Duodenal mucosa (tissue), 2 donors: ENCODE measurements around the gene CDK1.

Experiments
- H3K27ac ChIP-seq: one replicate; pipeline ENCODE4 v1.7.0; 2013; ENCODE audit warnings: low read depth, low read length
- H3K27me3 ChIP-seq, 2 donors: one replicate each; pipeline ENCODE4 v1.7.0; 2013; ENCODE audit warnings: low read length in 2 of 2, control low read depth in 1 of 2; ENCODE audit not compliant: insufficient read depth in 2 of 2, control insufficient read depth in 1 of 2
- H3K36me3 ChIP-seq, 2 donors: one replicate each; pipeline ENCODE4 v1.7.0; 2013; ENCODE audit warnings: low read length in 2 of 2, control low read depth in 1 of 2; ENCODE audit not compliant: insufficient read depth in 2 of 2, control insufficient read depth in 1 of 2
- H3K4me1 ChIP-seq, 2 donors: one replicate each; pipeline ENCODE4 v1.7.0; 2013; ENCODE audit warnings: low read length in 2 of 2, control low read depth in 1 of 2; ENCODE audit not compliant: insufficient read depth in 2 of 2, control insufficient read depth in 1 of 2
- H3K4me3 ChIP-seq, 2 donors: one replicate each; pipeline ENCODE4 v1.7.0; 2013; ENCODE audit warnings: low read length in 2 of 2, low read depth in 1 of 2
- H3K9ac ChIP-seq, 2 donors: one replicate each; pipeline ENCODE4 v1.7.0; 2013; ENCODE audit warnings: low read length in 2 of 2, low read depth in 1 of 2
- H3K9me3 ChIP-seq, 2 donors: one replicate each; pipeline ENCODE4 v1.7.0; 2013; ENCODE audit warnings: low read length in 2 of 2, control low read depth in 1 of 2; ENCODE audit not compliant: control insufficient read depth in 1 of 2

Gene CDK1

GRCh38 chr10:60778214-60778970, at the start of gene CDK1:
CDK1 (plus strand) TSS chr10:60778478; CDS start chr10:60780166, 1,688 bp downstream.
- Histone ChIP-seq H3K27ac (no peak within 1 kb of the TSS), H3K27me3 (no peaks in the 10 kb centered on the region), H3K36me3 (no peaks in the 10 kb centered on the region), H3K9me3 (no peaks in the 10 kb centered on the region), H3K4me1 (peaks cover 0 to 18% of the 10 kb centered on the region in 2 donors), H3K4me3 (peak within 1 kb of the TSS; percentile 67 to 90), H3K9ac (peak within 1 kb of the TSS; percentile 52 to 70)

- Histone ChIP-seq H3K4me3 (no peak overlapping the region), H3K9ac (no peak overlapping the region), H3K27me3 (peaks cover 0 to 2% of the 10 kb centered on the region in 2 donors), H3K4me1 (peaks cover 10 to 28% of the 10 kb centered on the region in 2 donors), H3K9me3 (no peaks in the 10 kb centered on the region), H3K27ac (no peak overlapping the region), H3K36me3 (no peaks in the 10 kb centered on the region)
Measured at GRCh38 chr10:60729106-60729505, 49.2 kb upstream of the CDK1 start.

GRCh38 chr10:60731134-60731885, 47.0 kb upstream of the CDK1 start:
- Histone ChIP-seq H3K27me3 (peaks cover 0 to 2% of the 10 kb centered on the region in 2 donors), H3K9ac (peak overlapping the region in 1 of 2 donors; percentile 70), H3K4me1 (peaks cover 11 to 29% of the 10 kb centered on the region in 2 donors), H3K36me3 (no peaks in the 10 kb centered on the region), H3K9me3 (no peaks in the 10 kb centered on the region), H3K4me3 (peak overlapping the region; percentile 79 to 83), H3K27ac (peak overlapping the region; percentile 13)

- no peaks in the 10 kb centered on the region for H3K9me3 ChIP-seq
- H3K9ac ChIP-seq: peak overlapping the region; percentile 70 to 76
- H3K27me3 ChIP-seq: peaks cover 0 to 2% of the 10 kb centered on the region in 2 donors
- H3K4me3 ChIP-seq: peak overlapping the region; percentile 79 to 83
- H3K4me1 ChIP-seq: peaks cover 11 to 29% of the 10 kb centered on the region in 2 donors
- H3K36me3 ChIP-seq: no peaks in the 10 kb centered on the region
- H3K27ac ChIP-seq: peak overlapping the region; percentile 36
Measured at GRCh38 chr10:60732198-60732806, 46.0 kb upstream of the CDK1 start.

GRCh38 chr10:60732807-60733516, 45.3 kb upstream of the CDK1 start:
- Histone ChIP-seq H3K4me3 (peak overlapping the region; percentile 79 to 83), H3K9me3 (no peaks in the 10 kb centered on the region), H3K27ac (peak overlapping the region; percentile 36), H3K27me3 (peaks cover 0 to 2% of the 10 kb centered on the region in 2 donors), H3K9ac (peak overlapping the region; percentile 70 to 76), H3K4me1 (peaks cover 11 to 29% of the 10 kb centered on the region in 2 donors), H3K36me3 (no peaks in the 10 kb centered on the region)

GRCh38 chr10:60733517-60733822, 44.8 kb upstream of the CDK1 start:
- Histone ChIP-seq H3K27ac (peak overlapping the region; percentile 36), H3K9ac (peak overlapping the region; percentile 70 to 76), H3K27me3 (peaks cover 0 to 2% of the 10 kb centered on the region in 2 donors)

GRCh38 chr10:60733826-60734225, 44.5 kb upstream of the CDK1 start:
- Histone ChIP-seq H3K4me1 (peaks cover 11 to 25% of the 10 kb centered on the region in 2 donors), H3K9ac (peak overlapping the region in 1 of 2 donors; percentile 70), H3K4me3 (peak overlapping the region; percentile 79 to 83)

More at GRCh38 chr10:60733517-60733822, 44.8 kb upstream of the CDK1 start:
- H3K36me3 ChIP-seq: no peaks in the 10 kb centered on the region
- H3K4me1 ChIP-seq: peaks cover 11 to 29% of the 10 kb centered on the region in 2 donors
- H3K4me3 ChIP-seq: peak overlapping the region; percentile 79 to 83
- H3K9me3 ChIP-seq: no peaks in the 10 kb centered on the region

GRCh38 chr10:60734226-60734625, 44.1 kb upstream of the CDK1 start:
- no peaks in the 10 kb centered on the region for H3K9me3 ChIP-seq
- H3K36me3 ChIP-seq: no peaks in the 10 kb centered on the region
- H3K4me3 ChIP-seq: peak overlapping the region; percentile 79 to 83
- no peak overlapping the region for H3K9ac ChIP-seq
- peaks cover 11 to 21% of the 10 kb centered on the region in 2 donors for H3K4me1 ChIP-seq
- H3K27ac ChIP-seq: no peak overlapping the region
- H3K27me3 ChIP-seq: peaks cover 0 to 2% of the 10 kb centered on the region in 2 donors

More at GRCh38 chr10:60733826-60734225, 44.5 kb upstream of the CDK1 start:
- Histone ChIP-seq H3K27ac (no peak overlapping the region), H3K9me3 (no peaks in the 10 kb centered on the region), H3K36me3 (no peaks in the 10 kb centered on the region), H3K27me3 (peaks cover 0 to 2% of the 10 kb centered on the region in 2 donors)

GRCh38 chr10:60735244-60735643, 43.0 kb upstream of the CDK1 start:
- Histone ChIP-seq H3K4me3 (no peak overlapping the region), H3K4me1 (peaks cover 11 to 20% of the 10 kb centered on the region in 2 donors), H3K27me3 (peaks cover 0 to 2% of the 10 kb centered on the region in 2 donors), H3K9me3 (no peaks in the 10 kb centered on the region), H3K9ac (no peak overlapping the region), H3K36me3 (no peaks in the 10 kb centered on the region), H3K27ac (no peak overlapping the region)
